Activated CD8-positive, alpha-beta T cell treated with anti-CD3 and anti-CD28 coated beads, Interleukin-2, amount 10 ng/mL, durations not matched to agents 7 days and 5 days (primary cell): Measurements from ENCODE around the gene TAF15. TPM values are rescaled to one million over a fixed set of nuclear protein-coding genes. Genes with fewer than 3 reads are reported as not detected.

Experiments
- ATAC-seq: fragments of 150-1000 bp; cut with Tn5 transposase; one replicate; pipeline ENCODE4 v1.10.0; 2021; ENCODE audit warnings: moderate library complexity
- CTCF ChIA-PET: fragments of 350-600 bp; sonication (Branson Sonifier 250); formaldehyde crosslinking; loops from one replicate; lab custom pipeline; 2021; ENCODE audit warnings: antibody characterized with exemption; lab: Charles Lee
- POLR2A ChIA-PET: fragments of 350-600 bp; sonication (Branson Sonifier 250); formaldehyde crosslinking; loops from one replicate; lab custom pipeline; 2021; ENCODE audit warnings: antibody characterized with exemption; lab: Charles Lee
- DNase-seq: peaks from one replicate; pipeline ENCODE4 v3.0.0-alpha.2; 2020
- H3K27ac Mint-ChIP-seq: one replicate; pipeline ENCODE4 v1.8.0; 2021; ENCODE audit warnings: mild to moderate bottlenecking, mixed read lengths
- H3K27me3 Mint-ChIP-seq: one replicate; pipeline ENCODE4 v1.8.0; 2021; ENCODE audit warnings: low read depth, mixed read lengths
- H3K36me3 Mint-ChIP-seq: one replicate; pipeline ENCODE4 v1.8.0; 2021; ENCODE audit warnings: low read depth, mixed read lengths
- H3K4me1 Mint-ChIP-seq: one replicate; pipeline ENCODE4 v1.8.0; 2021; ENCODE audit warnings: low read depth, mixed read lengths
- H3K4me3 Mint-ChIP-seq: one replicate; pipeline ENCODE4 v1.8.0; 2021; ENCODE audit warnings: mild to moderate bottlenecking, mixed read lengths
- H3K9me3 Mint-ChIP-seq: one replicate; pipeline ENCODE4 v1.8.0; 2022; ENCODE audit warnings: mixed read lengths; ENCODE audit not compliant: insufficient read depth
- total RNA-seq, 2 experiments: library from RNA; stranded (reverse); gene quantifications; one replicate each; pipeline ENCODE4 v1.2.3, GENCODE V29; 2021

TAF15 gene
- total RNA-seq, 2 experiments from 2014 or later: 336 to 341 TPM

DNA sequence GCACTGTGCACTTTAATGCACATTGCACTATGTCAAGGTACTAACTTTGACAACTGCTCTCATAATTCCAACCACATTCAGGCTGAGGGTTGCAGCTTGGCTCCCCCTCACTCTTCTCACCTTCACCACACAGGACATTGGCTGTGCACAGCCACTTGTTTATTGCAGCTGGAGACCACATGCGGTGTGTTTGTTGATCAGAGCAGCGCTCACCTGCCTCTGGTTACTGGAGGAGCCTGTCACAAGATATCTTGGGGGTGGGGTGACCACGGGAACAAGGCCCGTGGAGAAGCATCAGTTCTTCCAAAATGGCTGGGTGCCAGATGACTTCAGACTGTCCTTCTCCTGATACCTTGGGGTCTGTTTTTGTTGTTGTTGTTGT lies 81.5 kb downstream of the TAF15 start:
- CTCF ChIA-PET: interaction anchor here (0.9 to 3.8 kb wide), 8 partner anchors 16 to 118 kb away, joined by 3 to 25 read pairs (median 4); no protein-coding TSS in a partner anchor
- ATAC-seq: peak; percentile 77
- POLR2A ChIA-PET: interaction anchor here (0.6 to 5.5 kb wide), 12 partner anchors 10 to 312 kb away, joined by 3 to 105 read pairs (median 5); partner anchors contain the start of genes CCL5, PEX12 and RDM1
- Mint-ChIP-seq H3K9me3 (no peaks in the 10 kb centered on the region), H3K4me1 (peaks cover 77% of the 10 kb centered on the region), H3K4me3 (peak overlapping the region; percentile 24), H3K27ac (peak overlapping the region; percentile 83), H3K36me3 (peaks cover 15% of the 10 kb centered on the region), H3K27me3 (no peaks in the 10 kb centered on the region)
- peak; percentile 89 for DNase-seq

DNA sequence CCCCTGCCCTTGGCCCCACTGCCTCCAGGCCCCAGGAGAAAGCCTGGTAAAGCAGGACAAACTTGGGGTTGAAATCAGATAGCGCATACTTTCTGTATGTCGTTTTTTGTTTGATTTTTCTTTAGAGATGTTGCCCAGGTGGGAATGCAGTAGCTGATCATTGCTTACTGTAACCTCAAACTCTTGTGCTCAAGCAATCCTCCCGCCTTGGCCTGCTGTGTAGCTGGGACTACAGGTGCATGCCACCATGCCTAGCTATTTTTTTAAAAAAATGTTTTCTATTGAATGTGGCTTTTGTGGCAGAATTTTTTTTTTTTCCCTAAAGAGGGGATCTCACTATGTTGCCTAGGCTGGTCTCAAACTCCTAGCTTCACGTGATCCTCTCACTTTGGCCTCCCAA lies 82.0 kb downstream of the TAF15 start:
- CTCF ChIA-PET: interaction anchor here (0.9 to 3.8 kb wide), 6 partner anchors 16 to 68 kb away, joined by 3 to 25 read pairs (median 6); no protein-coding TSS in a partner anchor
- DNase-seq (no peak), ATAC-seq (no peak)
- H3K36me3 Mint-ChIP-seq: peaks cover 15% of the 10 kb centered on the region
- peak overlapping the region; percentile 24 for H3K4me3 Mint-ChIP-seq
- H3K27me3 Mint-ChIP-seq: no peaks in the 10 kb centered on the region
- peak overlapping the region; percentile 83 for H3K27ac Mint-ChIP-seq
- no peaks in the 10 kb centered on the region for H3K9me3 Mint-ChIP-seq
- POLR2A ChIA-PET: interaction anchor here (0.6 to 5.5 kb wide), 8 partner anchors 10 to 313 kb away, joined by 4 to 105 read pairs (median 6); partner anchors contain the start of genes CCL5, PEX12 and RDM1
- peaks cover 82% of the 10 kb centered on the region for H3K4me1 Mint-ChIP-seq

DNA sequence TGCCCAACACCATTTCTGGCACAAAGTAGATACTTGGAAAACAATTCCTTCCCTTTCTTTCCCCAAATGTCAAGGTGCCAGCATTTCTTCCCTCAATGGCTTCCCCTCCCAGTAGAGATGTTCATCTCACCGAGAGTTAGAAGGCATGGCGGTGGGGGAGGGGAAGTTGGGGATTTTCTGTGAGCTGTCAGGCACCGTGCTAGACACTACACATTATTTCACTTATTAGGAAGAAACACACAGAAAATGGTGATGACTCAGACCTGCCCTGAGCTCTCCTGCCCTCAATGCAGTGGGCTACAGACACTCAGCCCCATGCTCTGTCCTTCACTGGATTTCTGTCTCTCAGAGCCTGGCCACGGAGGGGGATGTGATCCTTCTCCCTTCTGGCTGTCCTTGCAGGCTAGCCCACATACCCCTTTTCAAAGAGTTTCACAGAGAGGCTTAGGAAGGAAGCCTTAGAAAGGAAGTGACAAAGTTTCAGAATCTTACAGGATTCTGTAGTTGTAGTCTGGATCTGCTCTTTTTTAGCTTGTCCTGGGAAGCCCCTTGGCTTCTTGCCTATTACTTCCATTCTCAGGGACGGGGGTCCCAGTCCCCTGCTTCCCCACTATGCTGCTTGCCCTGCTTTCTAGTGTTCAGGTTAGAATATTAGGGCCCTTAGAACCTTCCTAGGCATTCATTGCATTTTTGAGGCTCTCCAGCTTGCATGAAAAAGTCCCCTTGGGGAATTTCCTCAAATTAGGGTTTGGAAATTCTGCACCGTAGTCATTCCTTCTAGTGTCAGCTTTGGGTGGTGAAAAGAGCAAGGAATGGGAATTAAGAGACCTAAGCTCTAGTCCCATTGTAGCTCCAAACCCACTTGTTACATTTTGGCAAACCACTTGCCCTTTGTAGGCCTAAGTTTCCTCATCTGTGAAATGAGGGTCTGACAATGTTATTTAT lies 83.1 kb downstream of the TAF15 start:
- Mint-ChIP-seq H3K4me3 (peak overlapping the region; percentile 39), H3K27ac (peak overlapping the region; percentile 90), H3K9me3 (no peaks in the 10 kb centered on the region), H3K36me3 (peaks cover 15% of the 10 kb centered on the region), H3K4me1 (peaks cover 84% of the 10 kb centered on the region), H3K27me3 (no peaks in the 10 kb centered on the region)
- ChIA-PET POLR2A (interaction anchor here (0.6 to 5.5 kb wide), 7 partner anchors 9 to 83 kb away, joined by 3 to 105 read pairs (median 4); partner anchors contain the start of genes CCL5, RDM1 and TAF15), CTCF (interaction anchor here (0.7 to 1.6 kb wide), 11 partner anchors 10 to 180 kb away, joined by 3 to 6 read pairs (median 3); partner anchors contain the start of gene CCL5)
- DNase-seq (peak; percentile 54), ATAC-seq (peak; percentile 18)

DNA sequence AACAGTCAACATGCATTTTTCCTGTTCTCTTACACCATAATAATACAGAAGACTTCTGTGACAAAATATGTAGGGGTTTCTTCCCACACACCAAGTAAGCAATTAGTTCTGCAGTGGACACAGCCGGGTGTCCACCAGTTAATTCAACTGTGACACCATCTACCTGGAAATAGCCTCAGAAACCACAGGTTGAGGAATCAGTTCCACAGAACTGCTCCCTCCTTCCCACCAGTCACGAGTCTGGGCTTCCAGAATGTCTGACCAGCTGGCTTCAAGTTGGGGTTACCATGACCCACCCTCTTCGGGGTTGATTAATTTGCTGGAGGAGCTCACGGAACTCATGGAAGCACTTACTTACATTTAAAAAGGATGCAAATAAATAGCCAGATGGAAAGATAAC lies 84.5 kb downstream of the TAF15 start:
- no peak overlapping the region for H3K27ac Mint-ChIP-seq
- ATAC-seq (no peak), DNase-seq (no peak)
- H3K4me3 Mint-ChIP-seq: no peak overlapping the region
- H3K27me3 Mint-ChIP-seq: no peaks in the 10 kb centered on the region
- ChIA-PET CTCF (no interaction called here), POLR2A (interaction anchor here (0.6 to 1.3 kb wide), 2 partner anchors 14 to 19 kb away, joined by 5 read pairs; partner anchors contain the start of gene CCL5)
- peaks cover 88% of the 10 kb centered on the region for H3K4me1 Mint-ChIP-seq
- no peaks in the 10 kb centered on the region for H3K9me3 Mint-ChIP-seq
- peaks cover 16% of the 10 kb centered on the region for H3K36me3 Mint-ChIP-seq

DNA sequence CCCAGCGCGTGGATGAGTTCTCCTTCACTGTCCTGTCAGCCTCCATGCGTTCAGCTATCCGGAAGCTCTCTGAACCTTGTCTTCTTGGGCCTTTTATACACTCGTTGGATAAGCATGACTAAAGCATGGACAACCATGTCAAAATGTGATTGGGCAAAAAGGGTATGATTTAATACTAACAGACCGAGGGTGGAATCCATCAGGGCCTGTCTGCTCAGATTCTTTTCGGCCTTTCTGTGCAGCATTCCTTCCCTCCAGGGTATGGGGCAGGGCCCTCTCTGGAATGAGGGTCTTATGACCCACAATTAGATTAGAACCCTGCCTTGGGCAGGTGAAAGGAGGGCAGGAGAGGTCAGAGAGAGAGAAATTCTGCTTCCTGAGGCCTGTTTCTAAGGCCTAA lies 84.9 kb downstream of the TAF15 start:
- H3K4me1 Mint-ChIP-seq: peaks cover 88% of the 10 kb centered on the region
- H3K9me3 Mint-ChIP-seq: no peaks in the 10 kb centered on the region
- POLR2A ChIA-PET: interaction anchor here (1.3 kb wide), 1 partner anchor 14 kb away, joined by 5 read pairs; the partner anchor contains the start of gene CCL5
- H3K27me3 Mint-ChIP-seq: no peaks in the 10 kb centered on the region
- H3K36me3 Mint-ChIP-seq: peaks cover 16% of the 10 kb centered on the region
- H3K4me3 Mint-ChIP-seq: no peak overlapping the region
- no peak for DNase-seq
- no peak overlapping the region for H3K27ac Mint-ChIP-seq
- CTCF ChIA-PET: no interaction called here
- ATAC-seq: no peak

DNA sequence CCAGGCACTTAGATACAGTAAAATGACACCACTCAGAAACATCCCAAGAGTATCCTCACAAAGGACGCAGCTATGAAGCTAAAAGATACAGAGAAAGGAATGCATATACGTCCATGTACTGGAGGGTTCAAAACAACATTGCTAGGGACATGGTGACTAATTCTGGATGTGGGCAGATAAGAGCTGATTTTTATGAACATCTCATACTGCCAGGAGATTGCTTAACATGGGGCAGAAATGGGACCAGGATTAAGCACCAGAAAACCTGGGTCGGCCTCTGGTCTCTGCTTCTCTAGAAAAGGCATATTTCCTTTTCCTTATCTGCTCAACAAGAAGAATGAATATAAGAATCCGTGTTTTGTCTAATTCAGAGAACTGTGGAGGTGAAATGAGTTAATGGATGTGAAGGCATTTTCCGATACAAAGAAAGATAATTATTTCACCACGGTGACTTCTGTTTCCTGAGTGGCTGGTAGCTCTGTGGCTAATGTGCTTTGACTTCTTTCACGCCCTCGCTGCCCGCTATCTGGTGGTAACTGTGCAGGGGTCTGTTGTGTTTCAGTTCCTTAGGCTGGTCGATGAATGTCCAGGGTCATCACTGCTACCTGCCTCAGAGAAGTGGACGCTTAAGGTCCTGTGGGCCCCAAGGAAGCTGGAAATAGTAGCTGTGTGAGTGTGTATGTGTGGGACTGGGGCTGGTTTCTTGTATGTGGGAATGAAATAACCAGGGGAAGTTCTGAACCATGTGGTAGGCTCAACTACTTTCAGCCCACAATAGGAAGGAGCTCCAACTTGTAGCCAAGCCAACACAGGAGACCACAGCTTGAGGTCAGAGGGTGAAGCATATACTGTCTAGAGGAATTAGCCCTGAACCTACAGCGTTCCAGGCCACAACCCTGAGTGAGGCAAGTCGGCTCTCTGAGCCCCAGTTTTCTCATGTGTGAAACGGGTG lies 86.6 kb downstream of the TAF15 start:
- Mint-ChIP-seq H3K36me3 (peaks cover 17% of the 10 kb centered on the region), H3K27me3 (no peaks in the 10 kb centered on the region), H3K4me3 (peak overlapping the region; percentile 60), H3K9me3 (no peaks in the 10 kb centered on the region), H3K4me1 (peaks cover 88% of the 10 kb centered on the region), H3K27ac (peak overlapping the region; percentile 95)
- POLR2A ChIA-PET: interaction anchor here (0.6 to 9.1 kb wide), 5 partner anchors 18 to 550 kb away, joined by 3 to 121 read pairs (median 4); partner anchors contain the start of genes CCL5 and RDM1
- peak; percentile 85 for DNase-seq
- CTCF ChIA-PET: interaction anchor here (0.7 to 2.1 kb wide), 11 partner anchors 14 to 253 kb away, joined by 3 to 14 read pairs (median 3); partner anchors contain the start of genes CCL5 and RDM1
- peak; percentile 73 for ATAC-seq

Other genes starting within 250 kb of the TAF15 start
- not detected for gene SLFN14, start 248.7 kb upstream of the TAF15 start, total RNA-seq
- gene PEX12, start 230.9 kb upstream of the TAF15 start, total RNA-seq: 1 to 10 TPM; 4.0 to 4.1 TPM
- 100 to 1,000 TPM; 161 to 172 TPM for gene AP2B1, start 222.2 kb upstream of the TAF15 start, total RNA-seq
- under 1 TPM in 1 of 2 experiments, not detected in 1; 0.10 TPM for gene RASL10B, start 77.8 kb upstream of the TAF15 start, total RNA-seq
- gene GAS2L2, start 56.2 kb upstream of the TAF15 start, total RNA-seq: not detected
- not detected for gene C17orf50, start 48.6 kb upstream of the TAF15 start, total RNA-seq
- not detected for gene MMP28, start 13.8 kb upstream of the TAF15 start, total RNA-seq
- 1 to 10 TPM; 1.1 TPM for gene HEATR9, start 59.4 kb downstream of the TAF15 start, total RNA-seq
- gene CCL5, start 70.9 kb downstream of the TAF15 start, total RNA-seq: 100 to 1,000 TPM; 275 to 301 TPM
- gene RDM1, start 121.3 kb downstream of the TAF15 start, total RNA-seq: 10 to 100 TPM; 13.9 to 14.4 TPM
- not detected for gene LYZL6, start 134.2 kb downstream of the TAF15 start, total RNA-seq
- not detected for gene CCL16, start 172.0 kb downstream of the TAF15 start, total RNA-seq
- not detected for gene CCL14, start 177.2 kb downstream of the TAF15 start, total RNA-seq
- gene CCL15, start 192.1 kb downstream of the TAF15 start, total RNA-seq: not detected
- gene CCL23, start 208.5 kb downstream of the TAF15 start, total RNA-seq: not detected